Activated CD8-positive, alpha-beta T cell treated with anti-CD3 and anti-CD28 coated beads for 36 hours (primary cell): ENCODE measurements around the gene TMED1. TPM values are rescaled to one million over a fixed set of nuclear protein-coding genes. Genes with fewer than 3 reads are reported as not detected.
A peak's percentile ranks its signal among the peaks of the same experiment; 100 is the strongest.

Source experiments
- ATAC-seq: fragments of 200-7000 bp; cut with Tn5 transposase; one replicate; pipeline ENCODE4 v1.10.0; 2021; ENCODE audit warnings: mild to moderate bottlenecking, moderate library complexity
- CTCF ChIA-PET: fragments of 350-600 bp; sonication (Branson Sonifier 250); formaldehyde crosslinking; loops from one replicate; lab custom pipeline; 2021; ENCODE audit warnings: antibody characterized with exemption; lab: Charles Lee
- POLR2A ChIA-PET: fragments of 350-600 bp; sonication (Branson Sonifier 250); formaldehyde crosslinking; loops from one replicate; lab custom pipeline; 2021; ENCODE audit warnings: antibody characterized with exemption; lab: Charles Lee
- DNase-seq: peaks from one replicate; pipeline ENCODE4 v3.0.0-alpha.2; 2020
- H3K27ac Mint-ChIP-seq: one replicate; pipeline ENCODE4 v1.8.0; 2021; ENCODE audit warnings: mild to moderate bottlenecking, mixed read lengths
- H3K27me3 Mint-ChIP-seq: one replicate; pipeline ENCODE4 v1.8.0; 2021; ENCODE audit warnings: mixed read lengths
- H3K36me3 Mint-ChIP-seq: one replicate; pipeline ENCODE4 v1.8.0; 2021; ENCODE audit warnings: low read depth, mixed read lengths
- H3K4me1 Mint-ChIP-seq: one replicate; pipeline ENCODE4 v1.8.0; 2021; ENCODE audit warnings: low read depth, mixed read lengths
- H3K4me3 Mint-ChIP-seq: one replicate; pipeline ENCODE4 v1.8.0; 2021; ENCODE audit warnings: mild to moderate bottlenecking, moderate library complexity, mixed read lengths
- H3K9me3 Mint-ChIP-seq: one replicate; pipeline ENCODE4 v1.8.0; 2021; ENCODE audit warnings: mixed read lengths
- intact Hi-C: fragments of 100-400 bp; cut with micrococcal nuclease; formaldehyde crosslinking; loops from one replicate; pipeline ENCODE4 v1.10.0; 2022
- total RNA-seq, 2 experiments: library from RNA; stranded (reverse); gene quantifications; one replicate each; pipeline ENCODE4 v1.2.3, GENCODE V29; 2021
- TF ChIP-seq, protein P1 (sequence below): fragments of 200-600 bp; IDR thresholded peaks from one replicate; pipeline ENCODE4 v1.8.0; 2022; ENCODE audit warnings: antibody characterized with exemption, mild to moderate bottlenecking

TMED1 gene
- total RNA-seq, 2 experiments from 2014 or later: 12.9 to 15.0 TPM

DNA sequence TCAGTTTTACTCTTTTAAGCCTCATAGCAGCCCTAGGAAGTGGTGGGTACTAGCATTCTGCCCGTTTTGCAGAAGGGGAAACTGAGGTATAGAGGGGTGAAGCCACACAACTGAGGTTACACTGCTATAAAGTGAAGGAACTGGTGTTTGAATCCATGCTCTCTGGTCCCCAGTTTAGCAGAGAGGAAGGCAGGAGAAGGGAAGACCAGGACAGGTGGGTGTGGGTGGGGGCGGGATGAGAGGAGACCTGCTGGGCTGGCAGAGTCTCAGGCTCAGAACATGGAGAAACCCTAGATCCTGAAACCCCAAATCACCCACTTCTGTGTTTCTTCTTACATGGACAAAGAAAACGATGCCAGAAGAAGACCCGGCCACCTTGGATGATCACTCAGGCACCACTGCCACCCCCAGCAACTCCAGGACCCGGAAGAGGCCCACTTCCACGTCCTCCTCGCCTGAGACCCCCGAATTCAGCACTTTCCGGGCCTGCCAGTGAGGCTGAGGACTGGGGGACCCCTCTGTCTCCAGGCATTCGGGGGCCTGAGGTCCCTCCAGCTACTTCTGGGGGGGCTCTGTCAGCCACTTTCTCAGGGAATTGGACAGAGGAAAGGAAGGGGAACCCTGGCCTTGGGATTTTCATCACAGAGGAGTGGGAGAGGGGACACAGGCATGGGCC lies 33.0 kb upstream of the TMED1 start:
- POLR2A ChIA-PET: interaction anchor here (1.1 to 1.3 kb wide), 2 partner anchors 10 to 109 kb away, joined by 3 read pairs; no protein-coding TSS in a partner anchor
- no peak overlapping the region for H3K27ac Mint-ChIP-seq
- intact Hi-C loops: no loop called here

DNA sequence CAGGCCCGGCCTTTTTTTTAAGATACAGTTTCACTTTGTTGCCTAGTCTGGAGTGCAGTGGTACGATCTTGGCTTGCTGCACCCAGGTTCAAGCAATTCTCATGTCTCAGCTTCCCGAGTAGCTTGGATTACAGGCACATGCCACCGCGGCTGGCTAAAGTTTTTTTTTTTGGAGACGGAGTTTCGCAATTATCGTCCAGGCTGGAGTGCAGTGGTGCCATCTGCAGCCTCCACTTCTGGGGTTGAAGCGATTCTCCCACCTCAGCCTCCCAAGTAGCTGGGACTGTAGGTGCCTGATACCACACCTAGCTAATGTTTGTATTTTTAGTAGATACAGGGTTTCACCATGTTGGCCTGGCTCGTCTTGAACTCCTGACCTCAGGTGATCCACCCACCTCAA lies 30.5 kb upstream of the TMED1 start:
- no peak overlapping the region for H3K4me3 Mint-ChIP-seq
- ChIA-PET CTCF (interaction anchor here (0.9 to 9.9 kb wide), 4 partner anchors 12 to 165 kb away, joined by 3 to 137 read pairs (median 46); partner anchors contain the start of genes DNM2, QTRT1 and TMED1), POLR2A (interaction anchor here (0.7 to 1.1 kb wide), 2 partner anchors 13 to 713 kb away, joined by 3 read pairs; no protein-coding TSS in a partner anchor)
- no peaks in the 10 kb centered on the region for H3K9me3 Mint-ChIP-seq
- peaks cover 18% of the 10 kb centered on the region for H3K4me1 Mint-ChIP-seq
- no peaks in the 10 kb centered on the region for H3K27me3 Mint-ChIP-seq
- DNase-seq (no peak), ATAC-seq (no peak)
- intact Hi-C loops: no loop called here
- H3K27ac Mint-ChIP-seq: no peak overlapping the region
- H3K36me3 Mint-ChIP-seq: no peaks in the 10 kb centered on the region
- TF ChIP-seq, protein P1, sequence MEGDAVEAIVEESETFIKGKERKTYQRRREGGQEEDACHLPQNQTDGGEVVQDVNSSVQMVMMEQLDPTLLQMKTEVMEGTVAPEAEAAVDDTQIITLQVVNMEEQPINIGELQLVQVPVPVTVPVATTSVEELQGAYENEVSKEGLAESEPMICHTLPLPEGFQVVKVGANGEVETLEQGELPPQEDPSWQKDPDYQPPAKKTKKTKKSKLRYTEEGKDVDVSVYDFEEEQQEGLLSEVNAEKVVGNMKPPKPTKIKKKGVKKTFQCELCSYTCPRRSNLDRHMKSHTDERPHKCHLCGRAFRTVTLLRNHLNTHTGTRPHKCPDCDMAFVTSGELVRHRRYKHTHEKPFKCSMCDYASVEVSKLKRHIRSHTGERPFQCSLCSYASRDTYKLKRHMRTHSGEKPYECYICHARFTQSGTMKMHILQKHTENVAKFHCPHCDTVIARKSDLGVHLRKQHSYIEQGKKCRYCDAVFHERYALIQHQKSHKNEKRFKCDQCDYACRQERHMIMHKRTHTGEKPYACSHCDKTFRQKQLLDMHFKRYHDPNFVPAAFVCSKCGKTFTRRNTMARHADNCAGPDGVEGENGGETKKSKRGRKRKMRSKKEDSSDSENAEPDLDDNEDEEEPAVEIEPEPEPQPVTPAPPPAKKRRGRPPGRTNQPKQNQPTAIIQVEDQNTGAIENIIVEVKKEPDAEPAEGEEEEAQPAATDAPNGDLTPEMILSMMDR: no peak

More for the DNA sequence above, 33.0 kb upstream of the TMED1 start:
- peaks cover 27% of the 10 kb centered on the region for H3K4me1 Mint-ChIP-seq
- no peak overlapping the region for H3K4me3 Mint-ChIP-seq
- CTCF ChIA-PET: interaction anchor here (1.8 to 9.9 kb wide), 2 partner anchors 15 to 152 kb away, joined by 9 to 137 read pairs; partner anchors contain the start of gene DNM2
- H3K27me3 Mint-ChIP-seq: no peaks in the 10 kb centered on the region
- TF ChIP-seq, protein P1: no peak
- no peak for ATAC-seq
- DNase-seq: no peak
- H3K36me3 Mint-ChIP-seq: peaks cover 3% of the 10 kb centered on the region
- H3K9me3 Mint-ChIP-seq: no peaks in the 10 kb centered on the region

DNA sequence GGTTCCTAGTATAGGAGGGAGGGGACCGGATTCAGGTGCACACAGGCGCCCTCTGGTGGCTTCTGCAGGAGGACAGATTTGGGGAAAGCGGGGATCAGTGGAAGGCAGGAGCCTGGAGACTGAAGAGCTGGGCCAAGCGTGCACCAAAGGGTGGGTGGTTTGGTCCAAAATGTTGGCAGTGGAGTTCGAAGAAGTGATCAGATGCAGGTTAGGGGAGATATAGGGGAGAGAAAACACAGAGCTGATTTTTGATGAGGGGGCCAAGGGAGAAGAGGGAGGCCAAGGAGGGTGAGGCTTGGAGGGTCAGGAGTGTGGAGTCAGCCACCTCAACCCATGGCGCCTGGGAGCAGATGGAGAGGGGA lies 28.5 kb upstream of the TMED1 start:
- H3K27ac Mint-ChIP-seq: no peak overlapping the region
- intact Hi-C loops: loop anchor here (5.0 kb wide), 1 partner anchor 147 kb away; the partner anchor contains the start of gene DNM2
- TF ChIP-seq, protein P1: peak; percentile 97
- ChIA-PET POLR2A (interaction anchor here (0.6 to 2.6 kb wide), 5 partner anchors 8 to 147 kb away, joined by 3 to 13 read pairs (median 4); partner anchors contain the start of genes DNM2 and TMED1), CTCF (interaction anchor here (0.6 to 9.9 kb wide), 48 partner anchors 9 to 459 kb away, joined by 3 to 137 read pairs (median 6); partner anchors contain the start of genes C19orf38, DNM2, QTRT1 and SMARCA4)
- ATAC-seq (peak; percentile 89), DNase-seq (peak; percentile 90)
- peaks cover 12% of the 10 kb centered on the region for H3K4me1 Mint-ChIP-seq
- no peaks in the 10 kb centered on the region for H3K36me3 Mint-ChIP-seq
- no peaks in the 10 kb centered on the region for H3K9me3 Mint-ChIP-seq
- H3K27me3 Mint-ChIP-seq: no peaks in the 10 kb centered on the region
- H3K4me3 Mint-ChIP-seq: no peak overlapping the region

DNA sequence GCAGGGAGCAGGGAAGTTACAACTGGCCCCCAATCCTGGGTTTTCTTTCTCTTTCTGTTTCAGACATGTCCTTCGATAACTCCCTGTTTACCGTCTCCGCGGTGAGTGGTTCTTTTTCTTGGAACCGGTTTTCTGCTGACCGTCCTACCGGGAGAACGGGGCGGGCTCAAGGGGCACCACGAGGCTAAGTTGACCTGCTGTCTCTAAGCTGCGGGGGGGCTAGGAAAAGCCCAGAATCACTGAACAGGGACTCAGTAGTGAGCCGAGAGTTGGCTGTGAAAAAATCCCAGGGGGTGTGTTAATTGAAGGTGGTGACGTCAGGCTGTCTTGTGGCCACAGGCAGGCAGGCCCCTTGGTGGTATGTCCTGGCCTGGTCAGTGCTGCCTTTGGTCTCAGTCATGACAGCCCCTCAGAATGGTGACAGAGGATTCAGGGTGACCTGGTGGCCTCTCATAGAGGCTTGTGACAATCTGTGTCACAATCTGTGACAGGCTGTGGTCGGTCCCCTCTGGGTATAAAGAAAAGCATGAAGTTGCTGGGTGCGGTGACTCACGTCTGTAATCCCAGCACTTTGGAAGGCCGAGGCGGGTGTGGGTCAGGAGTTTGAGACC lies 27.2 kb upstream of the TMED1 start:
- POLR2A ChIA-PET: interaction anchor here (2.6 kb wide), 1 partner anchor 146 kb away, joined by 13 read pairs; the partner anchor contains the start of gene DNM2
- Mint-ChIP-seq H3K4me3 (no peak overlapping the region), H3K27me3 (no peaks in the 10 kb centered on the region), H3K4me1 (peaks cover 10% of the 10 kb centered on the region), H3K36me3 (no peaks in the 10 kb centered on the region), H3K27ac (no peak overlapping the region), H3K9me3 (no peaks in the 10 kb centered on the region)
- ATAC-seq: no peak
- DNase-seq: no peak
- intact Hi-C loops: loop anchor here (5.0 kb wide), 1 partner anchor 146 kb away; the partner anchor contains the start of gene DNM2
- TF ChIP-seq, protein P1: no peak
- CTCF ChIA-PET: interaction anchor here (1.0 to 9.9 kb wide), 14 partner anchors 9 to 161 kb away, joined by 4 to 137 read pairs (median 12); partner anchors contain the start of genes C19orf38, DNM2, QTRT1 and TMED1
